HG02763 (cell line): ENCODE data around the gene MTRF1.
"Not testable (repeated sequence)": the region's sequence is repeated elsewhere in the genome, so short reads cannot be mapped to it uniquely, and the experiment has no call there.

Experiments
- ATAC-seq: cut with Tn5 transposase; IDR thresholded peaks from one replicate; pipeline ENCODE4 v1.9.1; 2021; ENCODE audit warnings: mild to moderate bottlenecking, moderate library complexity; ENCODE audit not compliant: unreplicated experiment

The MTRF1 gene

GRCh38 chr13:41284512-41285288, 21.3 kb upstream of the MTRF1 start:
- no peak for ATAC-seq

DNA sequence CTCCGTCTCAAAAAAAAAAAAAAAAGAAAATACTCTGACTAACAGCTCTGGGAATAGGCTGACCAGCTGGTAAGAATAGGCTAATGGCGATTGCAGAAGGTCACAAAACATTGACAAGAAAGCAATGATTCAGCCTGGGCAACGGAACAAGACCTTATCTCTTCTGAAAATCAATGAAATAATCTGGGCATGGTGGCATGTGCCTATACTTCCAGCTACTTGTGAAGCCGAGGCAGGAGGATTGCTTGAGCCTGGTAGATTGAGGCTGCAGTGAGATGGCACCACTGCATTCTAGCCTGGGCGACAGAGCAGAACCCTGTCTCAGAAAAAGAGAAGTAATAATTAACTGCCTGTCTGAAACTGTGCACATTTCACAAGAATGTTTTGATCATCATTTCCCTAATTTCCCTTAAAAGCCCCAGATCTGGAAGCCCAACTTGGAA, 18.8 kb upstream of the MTRF1 start:
- ATAC-seq = no peak

- ATAC-seq = not testable (repeated sequence)
These were observed 15.8 kb upstream of the MTRF1 start for GRCh38 chr13:41279156-41279555.

DNA sequence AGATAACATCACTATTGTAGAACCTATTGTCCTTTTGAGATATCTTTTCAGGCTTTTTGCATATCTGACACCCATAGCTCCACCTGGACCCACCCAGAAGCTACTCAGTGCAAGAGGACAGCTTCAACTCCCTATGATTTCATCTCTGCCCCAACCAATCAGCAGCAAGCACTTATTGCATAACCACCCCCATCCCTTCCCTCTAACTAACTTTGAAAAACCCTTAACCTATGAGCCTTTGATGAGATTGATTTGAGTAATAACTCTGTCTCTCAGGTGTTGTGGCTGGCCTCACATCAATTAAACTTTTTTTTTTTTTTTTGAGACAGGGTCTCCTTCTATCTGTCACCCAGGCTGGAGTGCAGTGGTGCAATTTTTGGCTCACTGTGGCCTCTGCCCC, 13.4 kb upstream of the MTRF1 start:
- ATAC-seq = no peak

DNA sequence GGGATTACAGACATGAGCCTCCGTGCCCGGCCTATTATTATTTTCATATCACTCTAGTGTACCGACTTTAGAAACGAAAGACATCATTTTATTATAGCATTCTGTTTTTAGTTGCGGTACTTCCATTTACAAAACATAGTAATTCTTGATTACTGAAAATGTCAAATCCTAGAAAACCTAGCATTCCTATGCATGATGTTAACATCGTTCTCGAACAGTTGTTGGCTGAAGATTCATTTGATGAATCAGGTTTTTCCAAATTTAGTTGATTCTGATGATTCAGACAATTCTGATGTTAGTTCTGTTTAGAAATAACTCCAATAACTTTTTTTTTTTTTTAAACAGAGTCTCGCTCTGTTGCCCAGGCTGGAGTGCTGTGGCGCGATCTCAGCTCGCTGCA, 11.5 kb upstream of the MTRF1 start:
- no peak for ATAC-seq

- ATAC-seq = no peak
These were observed 10.6 kb upstream of the MTRF1 start for GRCh38 chr13:41273831-41274441.

- no peak for ATAC-seq
These were observed 8.3 kb upstream of the MTRF1 start for GRCh38 chr13:41271456-41272285.

DNA sequence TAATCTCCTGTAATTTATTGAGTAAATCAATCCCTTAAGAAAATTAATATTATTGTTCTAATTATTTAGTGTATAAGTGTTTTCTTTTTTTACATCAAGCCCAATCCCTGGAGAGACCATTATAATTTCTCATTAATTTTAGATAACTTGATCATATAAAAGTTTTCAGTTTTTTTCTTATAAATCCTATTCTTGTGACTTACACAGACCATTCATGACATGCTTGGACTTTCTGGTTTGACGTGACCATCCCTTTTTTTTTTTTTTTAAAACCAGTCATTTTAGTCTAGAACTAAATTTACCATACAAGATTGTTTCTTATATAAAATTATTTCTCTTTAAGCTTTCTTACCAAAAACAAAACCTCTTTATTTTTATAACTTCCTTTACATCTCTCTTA, 5.4 kb upstream of the MTRF1 start:
- no peak for ATAC-seq

- ATAC-seq = no peak
These were observed 3.7 kb upstream of the MTRF1 start for GRCh38 chr13:41267106-41267505.

- ATAC-seq = no peak
These were observed 3.4 kb downstream of the MTRF1 start for GRCh38 chr13:41259875-41260501.

GRCh38 chr13:41257535-41257934, 5.8 kb downstream of the MTRF1 start:
- ATAC-seq = no peak

DNA sequence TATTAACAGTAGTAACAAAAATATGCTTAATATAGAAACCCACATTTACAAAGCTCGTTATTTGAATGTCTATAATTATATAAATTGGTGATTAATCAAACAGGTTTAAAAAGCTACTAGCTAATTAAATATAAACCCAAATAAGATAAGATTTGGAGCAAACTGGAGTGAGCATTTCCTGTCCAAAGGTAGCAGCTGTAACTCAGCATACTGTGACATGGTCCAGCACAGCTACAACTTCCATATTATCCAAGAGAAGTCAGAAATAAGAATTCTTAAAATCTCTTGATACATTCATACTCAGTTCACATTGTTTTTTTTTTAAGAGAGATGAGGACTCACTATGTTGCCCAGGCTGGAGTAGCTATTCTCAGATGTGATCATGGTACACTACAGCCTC, 8.5 kb downstream of the MTRF1 start:
- ATAC-seq = no peak

GRCh38 chr13:41250993-41251392, 12.4 kb downstream of the MTRF1 start:
- ATAC-seq = no peak

GRCh38 chr13:41246969-41247680, 16.3 kb downstream of the MTRF1 start:
- ATAC-seq = no peak

- no peak for ATAC-seq
These were observed 18.8 kb downstream of the MTRF1 start for GRCh38 chr13:41244556-41244955.

DNA sequence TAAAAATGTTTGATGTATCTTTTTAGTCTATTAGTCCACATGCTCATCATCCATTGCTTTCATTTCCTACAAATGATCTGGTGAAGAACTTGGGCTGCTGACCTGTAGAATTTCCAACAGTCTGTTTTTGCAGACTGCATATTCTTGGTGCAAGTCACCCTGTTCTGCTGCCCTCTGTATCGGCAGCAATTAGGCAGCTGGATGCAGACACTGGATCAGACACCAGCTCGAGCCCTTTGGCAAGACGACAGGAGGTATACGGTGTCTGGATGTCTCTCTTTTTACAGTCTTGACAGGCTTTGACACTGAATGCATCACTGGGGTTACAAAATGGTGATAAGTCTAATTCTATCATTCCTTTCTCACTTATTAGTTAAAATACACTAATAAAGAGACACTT, 21.8 kb downstream of the MTRF1 start:
- no peak for ATAC-seq

GRCh38 chr13:41236369-41236768, 27.0 kb downstream of the MTRF1 start:
- no peak for ATAC-seq

DNA sequence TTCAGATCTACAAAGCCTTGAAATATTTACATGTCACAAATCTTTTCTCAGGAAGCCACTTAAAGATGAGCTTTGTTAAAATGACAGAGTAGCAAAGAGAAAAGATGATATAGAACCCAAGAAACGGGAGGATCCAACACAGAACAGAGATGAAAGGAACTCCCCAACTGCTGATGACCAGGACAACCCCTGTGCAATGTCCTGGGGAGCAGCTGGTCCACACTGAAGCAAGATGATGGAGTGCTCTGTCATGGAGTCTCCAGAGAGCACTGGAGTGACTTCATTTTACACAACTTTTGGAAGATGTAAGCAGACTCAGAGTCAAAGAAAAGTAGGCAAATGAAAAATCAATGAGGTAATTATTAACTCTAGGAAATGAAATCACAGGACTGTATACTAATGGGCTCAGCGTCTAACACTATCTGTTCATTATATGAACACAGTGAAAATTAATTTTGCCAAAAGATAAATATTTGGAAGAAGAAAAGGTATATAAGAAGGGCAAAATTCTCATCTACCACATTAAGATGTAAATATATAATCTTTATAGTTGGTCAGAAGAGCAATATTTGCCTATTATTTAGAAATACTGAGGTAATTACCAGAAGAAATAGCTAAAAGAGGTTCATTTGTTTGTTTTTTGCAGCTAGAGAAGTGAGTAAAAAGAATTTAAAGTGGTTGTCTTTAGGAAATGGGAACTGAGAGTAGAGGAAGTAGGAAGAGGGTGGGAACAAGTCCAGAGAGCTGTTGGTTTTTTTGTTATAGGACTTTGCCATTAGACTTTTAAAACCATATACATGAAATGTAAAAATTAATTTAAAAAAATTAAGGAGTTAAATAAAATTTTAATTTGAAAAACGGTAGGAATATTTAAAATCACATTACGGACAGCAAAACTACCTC, 30.5 kb downstream of the MTRF1 start:
- ATAC-seq = no peak

GRCh38 chr13:41231786-41232185, 31.6 kb downstream of the MTRF1 start:
- ATAC-seq = no peak
